Measurements from ENCODE around the gene RAPGEF1.
A peak's percentile ranks its signal among the peaks of the same experiment; 100 is the strongest.

RAPGEF1 gene

DNA sequence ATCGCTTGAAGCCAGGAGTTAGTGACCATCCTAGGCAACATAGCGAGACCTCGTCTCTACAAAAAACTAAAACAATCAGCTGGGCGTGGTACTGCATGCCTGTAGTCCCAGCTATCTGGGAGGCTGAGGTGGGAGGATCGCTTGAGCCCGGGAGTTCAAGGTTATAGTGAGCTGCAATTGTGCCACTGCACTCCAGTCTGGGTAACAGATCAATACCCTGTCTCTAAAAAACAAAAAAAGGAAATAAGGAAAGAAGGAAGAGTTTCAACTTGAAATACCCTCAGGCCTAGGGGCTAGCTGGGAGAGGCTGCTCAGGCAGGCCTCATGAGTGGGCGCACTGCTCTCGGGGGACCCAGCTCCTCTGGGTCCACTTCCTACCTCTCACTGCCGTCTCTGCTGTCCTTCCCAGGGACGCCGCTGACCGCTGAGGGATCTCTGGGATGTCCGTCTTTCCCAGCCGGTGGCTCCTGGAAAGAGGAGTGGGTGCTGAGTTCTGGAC, 138.1 kb downstream of the RAPGEF1 start:
- DNase-seq = no peak

DNA sequence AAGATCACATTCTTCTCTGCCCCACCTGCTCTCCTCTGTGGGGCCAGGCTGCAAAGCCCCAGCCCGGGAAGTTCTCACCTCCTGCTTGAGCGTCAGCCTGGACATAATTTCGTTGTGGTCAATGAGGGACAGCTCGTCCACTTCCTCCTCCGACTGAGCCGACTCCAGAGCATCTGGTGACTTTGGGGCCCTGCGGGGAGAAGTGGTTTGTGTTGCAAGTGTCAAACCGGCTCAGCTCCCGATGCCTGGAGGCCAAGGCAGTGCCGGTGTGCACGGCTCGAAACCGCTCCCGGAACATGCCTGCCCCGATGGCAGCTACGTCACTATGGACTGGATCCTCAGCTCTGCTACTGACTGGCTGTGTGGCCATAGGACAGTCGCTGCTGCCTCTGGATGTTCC, 141.8 kb downstream of the RAPGEF1 start:
- no peak for DNase-seq

DNA sequence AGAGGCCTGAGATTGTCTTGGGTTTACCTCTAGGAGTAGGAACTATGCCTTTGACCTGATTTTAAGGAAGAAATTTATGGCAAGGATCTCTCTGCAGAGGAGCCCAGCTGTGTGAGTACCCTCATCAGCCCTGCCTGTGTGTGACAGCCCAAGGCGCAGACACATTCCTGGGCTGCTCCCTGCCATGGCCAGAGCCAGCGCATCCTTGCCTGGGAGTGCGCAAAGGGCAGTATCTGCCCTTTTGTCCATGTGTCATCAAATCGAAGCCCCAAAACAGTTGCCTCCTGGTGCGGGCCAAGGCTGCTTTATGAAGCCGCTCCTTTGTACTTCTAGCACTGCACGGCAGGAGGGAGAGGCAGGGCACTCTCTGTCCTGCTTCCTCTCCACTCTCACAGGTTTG, 142.6 kb downstream of the RAPGEF1 start:
- DNase-seq = no peak

DNA sequence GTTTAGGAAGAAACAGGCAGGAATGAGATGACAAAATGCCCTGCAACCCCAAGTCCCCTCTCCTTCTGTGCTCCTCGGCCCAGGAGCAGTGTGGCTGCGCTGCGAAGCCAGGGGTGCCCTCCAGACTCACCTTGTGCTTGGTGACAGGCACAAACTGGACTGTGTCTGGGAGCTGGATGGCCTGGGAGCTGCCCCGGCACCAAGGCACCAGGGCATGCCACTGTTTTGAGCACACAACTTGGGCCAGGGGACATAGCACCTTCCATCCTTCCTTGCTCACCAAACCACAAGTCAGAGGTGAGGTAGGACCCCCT, 143.5 kb downstream of the RAPGEF1 start:
- no peak for DNase-seq

DNA sequence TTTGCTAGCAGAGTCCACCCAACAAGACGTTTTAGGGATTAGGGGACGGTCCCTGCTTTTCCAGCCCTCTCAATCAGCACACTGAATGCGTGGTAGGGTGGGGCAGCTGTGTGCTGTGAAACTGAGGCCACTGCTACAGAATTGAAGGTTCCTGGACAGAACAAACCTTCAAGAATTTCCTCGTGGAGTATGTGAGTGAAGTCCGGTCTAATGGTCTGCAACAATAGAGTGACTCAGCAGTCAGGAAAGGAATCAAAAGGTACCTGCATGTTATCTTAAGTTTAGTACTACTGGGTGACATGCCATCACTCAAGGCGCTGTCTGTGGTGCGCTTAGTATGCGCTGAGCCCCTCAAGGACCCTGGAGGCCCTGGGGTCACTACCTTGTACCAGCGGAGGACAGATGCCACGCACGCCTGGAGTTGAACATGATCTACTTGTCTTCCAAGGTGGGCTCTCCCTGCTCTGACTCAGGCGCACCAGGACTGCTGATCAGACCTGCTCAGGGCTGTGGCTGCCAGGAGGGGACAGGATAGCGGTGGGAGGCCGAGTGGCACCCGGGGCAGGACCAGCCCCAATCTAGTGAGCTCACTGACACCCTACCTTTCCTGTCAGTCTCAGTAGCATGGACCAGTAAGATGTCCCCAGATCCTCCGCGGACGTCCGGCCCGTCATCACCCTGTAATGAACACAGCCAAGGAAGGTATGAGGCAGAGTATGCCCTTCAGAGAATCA, 144.0 kb downstream of the RAPGEF1 start:
- DNase-seq = no peak

DNA sequence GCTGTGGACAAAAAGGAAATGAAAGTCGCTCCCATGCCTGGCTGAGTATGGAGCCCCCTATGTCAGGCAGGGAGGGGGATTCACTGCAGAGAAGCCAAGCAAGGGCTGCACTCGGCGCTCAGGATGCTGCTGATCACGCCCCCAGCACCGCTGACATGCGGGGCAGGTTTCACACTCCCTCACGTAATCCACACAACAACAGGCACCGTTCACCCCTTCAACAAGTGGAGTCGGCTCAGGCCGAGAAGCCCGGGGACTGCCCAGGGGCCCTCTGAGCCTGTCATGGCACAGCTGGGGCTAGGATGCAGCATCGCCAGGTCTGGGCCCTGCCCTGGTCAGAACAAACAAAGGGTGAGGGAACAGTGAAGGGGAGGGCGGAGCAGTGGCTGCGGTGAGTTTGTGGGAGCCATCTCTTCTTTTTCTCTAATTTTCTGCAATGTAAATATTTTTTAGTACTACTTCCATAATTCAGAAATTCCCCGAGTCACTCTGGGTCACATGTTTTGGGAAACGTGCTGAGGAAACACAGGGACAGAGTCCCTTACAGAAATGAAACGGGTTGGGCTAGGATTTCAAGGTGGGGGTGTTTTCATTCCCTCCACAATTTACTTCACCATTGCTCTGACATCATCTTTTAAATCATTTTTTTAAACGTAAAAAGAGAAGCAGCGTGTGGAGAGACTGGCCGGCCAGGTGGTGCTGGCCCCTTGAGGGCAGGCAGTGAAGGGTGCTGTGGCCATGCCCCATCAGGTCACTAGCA, 144.8 kb downstream of the RAPGEF1 start:
- DNase-seq = no peak

DNA sequence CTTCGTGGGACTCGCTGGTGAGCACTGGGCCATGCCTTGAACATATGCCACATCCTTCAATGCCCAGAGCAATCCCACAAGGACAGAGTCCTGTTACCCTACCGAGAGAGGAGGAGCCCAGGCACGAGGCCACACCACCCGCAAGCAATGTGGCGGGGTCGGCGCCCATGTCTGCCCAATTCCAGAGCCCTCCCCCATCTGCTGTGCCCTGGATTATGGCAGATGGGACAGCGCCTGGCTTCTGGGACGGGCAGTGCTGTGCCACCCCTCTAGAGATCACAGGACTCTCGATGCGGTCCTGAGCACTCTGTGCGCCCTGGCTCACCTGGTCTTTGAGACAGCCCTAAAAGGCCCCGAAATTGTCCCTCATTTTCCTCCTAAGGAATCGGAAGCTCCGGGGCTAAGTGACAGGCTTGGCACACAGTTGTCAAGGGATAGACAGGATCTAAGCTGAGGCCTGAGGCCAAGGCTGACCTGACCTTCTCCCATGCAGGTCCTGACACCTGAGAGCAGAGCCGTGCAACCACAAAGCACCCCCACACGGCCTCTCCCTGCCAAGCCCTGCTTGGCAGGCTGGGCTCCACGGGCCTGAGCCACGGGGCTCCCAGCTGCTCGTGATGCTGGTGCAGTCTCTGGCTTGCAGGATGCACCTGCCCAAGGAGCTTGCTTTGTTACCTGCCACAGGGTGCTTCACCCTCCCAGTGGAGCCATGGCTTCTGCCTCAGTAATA, 145.8 kb downstream of the RAPGEF1 start:
- no peak for DNase-seq

DNA sequence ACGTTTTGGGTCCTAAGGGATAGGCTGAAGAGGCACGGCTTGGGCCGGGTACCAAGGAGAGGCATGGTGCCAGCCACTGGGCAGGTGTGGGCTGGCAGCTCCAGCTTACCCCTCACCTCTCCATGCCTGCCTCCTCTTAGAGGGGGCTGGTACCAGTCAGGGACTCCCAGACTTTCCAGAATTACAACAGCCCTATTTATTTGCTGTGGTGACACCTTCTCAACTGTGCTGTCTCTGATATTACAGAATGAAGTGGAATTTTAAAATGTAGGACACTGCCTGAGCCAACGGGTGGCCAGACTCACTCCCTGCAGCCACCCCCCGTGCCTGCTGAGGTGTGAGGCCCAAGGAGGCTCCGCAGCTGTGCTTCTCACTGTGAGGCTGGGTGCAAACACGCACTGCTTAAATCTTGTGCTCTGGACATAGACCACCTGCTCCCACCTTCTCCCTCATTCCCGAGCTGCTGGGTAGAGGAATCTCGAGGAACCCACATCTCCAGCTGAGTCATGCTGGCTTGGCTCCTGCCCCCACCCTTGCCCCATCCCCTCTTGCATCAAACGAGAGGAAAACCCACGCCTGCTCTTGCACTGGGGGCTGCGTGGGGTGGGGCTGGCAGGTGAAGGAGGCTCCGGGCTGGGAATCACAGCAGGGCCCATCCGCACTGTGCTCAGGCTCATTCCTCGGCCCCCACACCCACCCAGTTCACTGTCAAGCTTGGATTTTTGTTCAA, 146.6 kb downstream of the RAPGEF1 start:
- no peak for DNase-seq

DNA sequence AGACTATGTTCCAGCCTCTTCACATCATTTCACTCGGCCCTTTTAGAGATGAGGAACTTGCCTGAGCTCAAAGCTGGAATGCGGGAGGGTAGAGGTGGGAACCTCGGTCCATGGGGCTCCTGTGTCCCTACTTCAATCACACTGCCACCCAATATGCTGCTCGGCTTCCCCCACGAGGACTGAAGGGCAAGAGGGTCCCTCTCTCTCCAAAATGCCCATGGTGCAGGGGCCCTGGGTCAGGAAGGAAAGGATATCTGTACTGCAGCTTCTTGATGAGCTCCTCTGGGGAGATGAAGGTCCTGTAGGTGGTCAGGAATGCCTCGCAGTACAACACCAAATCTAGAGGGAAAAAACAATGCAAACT, 148.0 kb downstream of the RAPGEF1 start:
- DNase-seq = no peak

DNA sequence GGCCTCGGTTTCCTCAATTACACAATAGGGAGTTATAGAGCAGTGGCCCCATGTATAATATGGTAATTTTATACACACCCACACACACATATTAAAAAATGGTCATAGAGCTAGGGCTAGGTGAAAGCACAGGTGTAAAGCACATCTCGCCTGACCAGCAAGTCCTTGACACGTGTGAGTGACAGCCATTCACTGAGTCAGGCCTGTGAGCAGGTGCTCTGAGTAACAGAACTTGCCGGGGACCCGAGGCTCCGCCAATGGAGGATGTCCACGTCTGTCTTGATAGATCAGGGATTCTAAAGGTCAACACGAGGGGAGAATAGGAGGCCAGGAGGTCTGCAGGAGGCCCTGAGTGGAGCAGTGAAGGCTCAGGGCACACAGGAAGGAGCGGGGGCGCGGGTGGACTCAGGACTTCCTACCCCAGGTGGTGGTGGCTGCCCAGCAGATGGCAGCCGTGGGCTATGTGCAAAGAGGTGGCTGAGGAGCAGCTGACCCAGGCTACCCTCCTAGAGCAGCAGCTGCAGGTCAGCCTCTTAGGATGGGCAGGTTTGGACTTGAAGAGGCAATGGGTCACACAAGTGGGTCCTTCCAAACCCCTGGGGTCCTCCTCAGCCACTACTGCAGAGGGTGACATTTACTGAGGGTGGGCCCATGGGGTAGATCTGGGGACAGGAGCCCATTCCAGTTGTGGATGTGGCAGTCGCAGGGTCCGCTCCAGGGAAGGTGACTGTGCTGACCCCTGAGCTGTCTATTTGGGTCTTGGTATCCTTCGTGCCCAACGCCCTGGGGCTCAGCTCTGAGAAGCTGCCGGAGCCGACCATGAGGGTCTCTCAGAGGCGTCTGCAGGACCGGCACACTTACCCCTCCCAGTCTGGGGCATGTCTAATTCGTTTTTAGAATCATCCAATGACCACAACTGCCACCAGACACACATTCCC, 148.7 kb downstream of the RAPGEF1 start:
- peak; percentile 89 for DNase-seq

DNA sequence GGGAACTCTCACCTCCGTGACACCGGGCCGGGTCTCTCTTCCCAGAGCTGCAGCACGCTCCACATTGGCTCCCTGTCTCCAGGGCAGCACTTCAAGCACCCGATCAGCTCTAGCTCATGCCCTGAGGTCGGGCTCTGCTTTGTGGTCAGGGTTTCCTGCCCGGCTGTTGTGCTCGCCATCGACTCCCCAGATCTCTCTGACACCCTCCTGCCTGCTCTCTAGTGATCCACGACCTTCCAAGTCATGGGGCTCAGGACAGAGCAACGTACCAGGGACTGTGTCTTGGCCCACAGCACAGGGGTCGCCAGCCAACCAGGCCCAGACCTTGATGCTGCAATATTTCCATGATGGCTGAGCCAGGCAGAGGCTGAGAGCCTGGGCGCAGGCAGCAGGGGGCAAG, 149.4 kb downstream of the RAPGEF1 start:
- DNase-seq = no peak

DNA sequence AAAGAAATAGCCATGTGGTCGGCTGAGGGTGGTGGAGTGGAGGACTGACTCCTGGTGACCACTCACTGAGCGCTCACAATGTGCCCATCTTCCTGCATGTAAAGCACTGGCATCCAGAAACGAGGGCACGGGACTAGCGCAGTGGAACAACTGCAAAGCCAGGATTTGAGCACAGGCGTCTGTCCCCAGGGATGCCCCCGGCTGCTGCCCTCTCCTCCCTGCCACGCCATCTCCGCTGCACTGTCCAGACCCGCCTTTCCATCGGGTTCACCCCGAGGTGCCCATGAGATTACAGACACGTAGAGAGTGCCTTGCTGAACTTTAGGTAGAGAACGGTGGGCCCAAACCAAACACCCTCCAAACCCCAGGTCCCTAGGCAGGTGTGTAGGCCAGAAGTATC, 149.9 kb downstream of the RAPGEF1 start:
- no peak for DNase-seq

DNA sequence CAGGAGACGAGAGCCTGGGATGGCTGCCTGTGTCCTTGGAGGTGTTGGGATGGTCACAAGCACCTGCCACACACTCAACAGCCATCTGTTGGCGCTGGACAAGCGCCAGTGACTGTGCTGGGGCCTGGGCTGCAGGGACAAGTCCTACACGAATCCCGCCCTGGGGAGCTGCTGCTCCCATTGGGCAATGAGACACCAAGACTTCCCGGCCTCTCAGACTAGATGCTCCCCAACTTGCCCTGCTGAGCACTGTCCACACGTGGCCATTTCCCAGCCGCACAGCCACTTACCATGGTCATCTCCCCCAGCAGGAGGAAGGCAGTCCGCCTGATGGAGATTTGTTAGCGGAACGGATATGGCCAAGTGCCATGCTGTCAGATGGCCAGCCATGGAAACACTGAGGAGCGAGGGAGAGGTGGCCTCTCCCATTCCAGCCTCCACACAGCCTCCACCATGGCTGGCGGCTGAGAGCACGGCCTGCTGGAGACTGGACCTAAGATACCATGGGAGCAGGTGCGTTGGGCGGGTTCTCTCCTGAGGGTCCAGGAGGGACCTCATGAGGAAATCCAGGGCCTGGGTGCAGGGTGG, 150.7 kb downstream of the RAPGEF1 start:
- no peak for DNase-seq

DNA sequence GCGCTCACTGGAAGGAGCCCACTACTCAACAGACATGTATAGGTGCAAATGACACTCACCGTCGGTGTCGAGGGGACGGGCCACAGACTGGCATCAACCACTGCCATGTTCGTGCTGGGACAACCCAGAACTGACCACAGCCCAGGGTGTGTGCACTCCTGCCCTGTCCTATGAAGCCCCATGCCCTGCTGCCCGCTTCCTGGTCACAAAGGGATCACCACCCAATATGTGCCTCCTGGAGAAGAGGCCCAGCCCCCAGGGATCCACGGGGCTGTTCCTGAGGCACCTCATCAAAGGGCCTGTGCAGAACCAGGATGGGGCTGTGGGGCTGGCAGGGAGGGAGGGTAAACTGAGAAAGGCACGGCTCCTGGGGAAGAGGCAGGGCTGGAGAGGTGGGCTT, 151.5 kb downstream of the RAPGEF1 start:
- no peak for DNase-seq

DNA sequence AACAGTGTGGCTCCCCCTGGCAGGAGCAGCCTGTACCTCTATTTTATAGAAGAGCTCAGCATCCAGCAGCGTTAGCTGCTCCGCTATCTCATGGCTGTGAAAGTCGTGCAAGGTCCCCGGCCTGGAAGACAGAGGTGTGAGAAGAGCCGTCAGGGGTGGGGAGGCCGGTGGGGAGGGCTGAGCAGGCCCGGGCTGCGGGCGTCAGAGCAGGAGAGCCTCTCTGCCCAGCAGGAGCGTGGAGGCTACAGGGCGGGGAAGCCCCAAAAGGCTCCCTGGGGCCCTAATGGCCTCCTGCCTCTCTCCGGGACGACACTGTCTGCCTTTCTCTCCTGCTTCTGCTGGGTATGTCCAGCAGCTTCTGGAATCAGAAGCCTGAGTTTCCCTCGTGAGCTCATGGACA, 152.0 kb downstream of the RAPGEF1 start:
- no peak for DNase-seq

DNA sequence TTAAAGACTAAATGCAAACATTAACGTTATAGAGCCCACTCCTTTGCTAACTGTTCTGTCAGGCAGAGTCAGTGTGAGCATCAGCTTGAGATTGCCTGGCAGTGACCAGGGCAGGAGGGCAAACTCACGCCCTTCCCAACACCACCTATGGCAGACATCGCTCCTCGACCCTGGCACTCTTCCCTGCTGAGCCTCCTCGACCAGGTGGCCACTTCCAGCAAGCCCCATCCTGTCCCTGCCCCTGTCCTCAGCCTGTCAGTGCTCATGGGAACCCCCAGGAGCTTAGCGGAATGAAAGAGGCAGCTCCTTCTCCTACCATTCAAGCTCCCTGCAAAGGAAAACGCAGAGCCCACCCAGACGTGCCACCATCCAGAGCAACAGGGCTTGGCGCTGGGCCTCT, 152.5 kb downstream of the RAPGEF1 start:
- no peak for DNase-seq

DNA sequence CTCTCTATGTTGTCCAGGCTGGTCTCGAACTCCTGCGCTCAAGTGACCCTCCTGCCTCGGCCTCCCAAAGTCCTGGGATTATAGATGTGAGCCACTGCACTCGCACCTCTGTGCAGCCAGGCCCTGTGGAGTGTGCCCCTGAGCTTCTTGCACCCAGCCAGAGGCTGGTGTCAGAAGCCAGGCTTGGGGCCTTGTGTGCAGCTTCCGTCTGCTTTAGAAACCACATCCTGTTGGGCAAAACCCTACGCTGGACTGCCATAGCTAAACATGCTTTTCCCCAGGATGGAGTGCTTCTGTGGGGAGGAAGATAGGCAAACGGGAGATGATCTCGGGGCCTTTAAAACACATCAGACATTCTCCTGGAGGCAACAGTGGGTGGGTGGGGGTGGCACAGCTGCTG, 154.5 kb downstream of the RAPGEF1 start:
- DNase-seq = no peak

DNA sequence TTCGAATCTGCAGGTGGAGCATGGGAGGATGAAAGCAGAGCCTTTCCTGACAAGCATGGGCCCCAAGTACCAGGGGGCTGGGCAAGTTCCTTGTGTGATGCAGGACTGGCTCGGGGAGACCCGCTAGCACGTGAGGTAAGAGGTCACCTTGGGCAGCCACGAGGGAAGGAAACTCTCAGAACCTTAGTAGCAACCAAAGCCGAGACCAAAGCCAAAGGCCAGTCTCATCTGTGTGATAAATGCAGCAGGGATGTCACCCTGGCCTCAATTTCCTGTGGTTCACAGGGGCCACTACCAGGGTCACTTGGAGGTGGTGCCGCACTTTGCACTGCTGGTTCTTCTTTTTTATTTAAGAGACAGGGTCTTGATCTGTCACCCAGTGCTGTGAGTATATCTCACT, 155.0 kb downstream of the RAPGEF1 start:
- DNase-seq = no peak

DNA sequence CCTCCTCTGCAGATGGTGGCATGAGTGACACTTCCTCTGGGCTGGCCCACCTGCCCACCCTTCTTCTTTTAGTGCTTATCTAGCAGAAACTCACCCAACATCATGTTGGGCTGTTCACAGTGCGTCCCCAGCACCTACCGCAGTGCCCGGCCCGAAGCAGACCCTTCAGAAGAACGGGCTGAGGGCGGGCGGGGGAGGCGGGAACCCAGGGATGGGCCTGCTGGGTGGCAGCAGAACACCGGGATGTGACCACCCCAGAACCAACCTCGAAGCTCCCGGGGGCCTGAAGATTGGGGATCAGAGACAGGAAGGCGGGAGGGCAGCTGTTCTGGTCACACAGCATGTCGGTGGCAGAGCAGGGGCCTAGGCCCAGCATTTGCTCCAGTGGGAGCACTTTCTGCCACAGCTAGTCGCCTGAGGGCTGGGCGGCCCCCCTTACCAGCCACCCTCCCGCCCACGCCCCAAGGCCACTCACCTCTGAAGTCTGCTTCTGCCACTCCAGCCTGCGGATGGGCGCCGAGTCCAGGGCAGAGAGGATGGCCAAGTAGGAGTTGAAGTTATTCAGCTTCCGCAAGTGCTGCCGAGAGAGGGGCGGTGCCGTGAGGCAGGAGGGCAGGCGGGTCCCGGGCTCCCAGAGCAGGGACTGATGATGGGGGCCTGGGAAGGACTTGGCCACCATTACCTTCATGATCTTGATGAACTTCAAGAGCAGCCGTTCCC, 155.9 kb downstream of the RAPGEF1 start:
- DNase-seq = no peak

DNA sequence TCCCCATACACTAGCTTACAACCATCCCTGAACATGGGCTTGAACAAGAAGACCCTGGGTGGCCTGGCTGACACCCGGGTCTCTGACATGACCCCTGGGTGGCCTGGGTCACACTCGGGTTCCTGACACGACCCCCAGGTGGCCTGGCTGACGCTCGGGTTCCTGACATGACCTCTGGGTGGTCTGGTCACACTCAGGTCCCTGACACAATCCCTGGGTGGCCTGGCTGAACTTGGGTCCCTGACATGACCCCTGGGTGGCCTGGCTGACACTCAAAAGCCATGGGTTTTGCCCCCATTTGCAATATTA, 156.6 kb downstream of the RAPGEF1 start:
- no peak for DNase-seq

Data from NCI-H82 (cell line).